ENCODE results near the gene SLC38A6.

DNA sequence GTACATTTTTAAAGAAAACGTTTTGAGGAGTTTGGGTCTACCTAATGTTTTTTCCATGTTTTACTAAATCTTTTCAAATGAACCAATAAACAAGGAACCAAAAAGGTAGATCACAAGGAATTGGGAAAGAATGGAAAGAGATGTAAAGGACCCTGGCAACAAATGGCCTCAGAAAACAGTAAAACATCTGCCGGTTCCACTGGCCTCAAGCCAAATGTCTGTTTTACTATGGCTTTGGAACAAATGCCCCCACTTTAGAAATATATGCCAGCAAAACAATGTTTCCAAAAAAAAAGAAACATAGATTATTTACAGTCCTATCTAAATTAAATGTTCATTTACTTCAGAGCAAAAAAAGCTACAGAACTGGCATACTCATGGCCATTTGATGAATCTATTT, 3.2 kb upstream of the SLC38A6 start:
- TF ChIP-seq, protein P1, sequence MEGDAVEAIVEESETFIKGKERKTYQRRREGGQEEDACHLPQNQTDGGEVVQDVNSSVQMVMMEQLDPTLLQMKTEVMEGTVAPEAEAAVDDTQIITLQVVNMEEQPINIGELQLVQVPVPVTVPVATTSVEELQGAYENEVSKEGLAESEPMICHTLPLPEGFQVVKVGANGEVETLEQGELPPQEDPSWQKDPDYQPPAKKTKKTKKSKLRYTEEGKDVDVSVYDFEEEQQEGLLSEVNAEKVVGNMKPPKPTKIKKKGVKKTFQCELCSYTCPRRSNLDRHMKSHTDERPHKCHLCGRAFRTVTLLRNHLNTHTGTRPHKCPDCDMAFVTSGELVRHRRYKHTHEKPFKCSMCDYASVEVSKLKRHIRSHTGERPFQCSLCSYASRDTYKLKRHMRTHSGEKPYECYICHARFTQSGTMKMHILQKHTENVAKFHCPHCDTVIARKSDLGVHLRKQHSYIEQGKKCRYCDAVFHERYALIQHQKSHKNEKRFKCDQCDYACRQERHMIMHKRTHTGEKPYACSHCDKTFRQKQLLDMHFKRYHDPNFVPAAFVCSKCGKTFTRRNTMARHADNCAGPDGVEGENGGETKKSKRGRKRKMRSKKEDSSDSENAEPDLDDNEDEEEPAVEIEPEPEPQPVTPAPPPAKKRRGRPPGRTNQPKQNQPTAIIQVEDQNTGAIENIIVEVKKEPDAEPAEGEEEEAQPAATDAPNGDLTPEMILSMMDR (IDR thresholded peaks at IDR 0.05; ENCODE audit: low read depth, low read length): no peak
- no peak for TF ChIP-seq EZH2phosphoT487 (IDR thresholded peaks at IDR 0.05; ENCODE audit: low read depth)
